HEK293 (cell line): ENCODE data around the gene LPP.

Experiments
- ZNF548 ChIP-seq: fragments of 450-650 bp; formaldehyde crosslinking; IDR thresholded peaks from 2 replicates; pipeline ENCODE4 v1.5.1; 2016; ENCODE audit warnings: missing biosample characterization, missing genetic modification characterization
- TF ChIP-seq, protein P1 (sequence below): fragments of 450-650 bp; formaldehyde crosslinking; IDR thresholded peaks from 2 replicates; pipeline ENCODE4 v1.5.1; 2016; ENCODE audit warnings: missing biosample characterization, missing genetic modification characterization

- no peak for TF ChIP-seq ZNF548 (tag by site-specific recombination)
- TF ChIP-seq, protein P1, sequence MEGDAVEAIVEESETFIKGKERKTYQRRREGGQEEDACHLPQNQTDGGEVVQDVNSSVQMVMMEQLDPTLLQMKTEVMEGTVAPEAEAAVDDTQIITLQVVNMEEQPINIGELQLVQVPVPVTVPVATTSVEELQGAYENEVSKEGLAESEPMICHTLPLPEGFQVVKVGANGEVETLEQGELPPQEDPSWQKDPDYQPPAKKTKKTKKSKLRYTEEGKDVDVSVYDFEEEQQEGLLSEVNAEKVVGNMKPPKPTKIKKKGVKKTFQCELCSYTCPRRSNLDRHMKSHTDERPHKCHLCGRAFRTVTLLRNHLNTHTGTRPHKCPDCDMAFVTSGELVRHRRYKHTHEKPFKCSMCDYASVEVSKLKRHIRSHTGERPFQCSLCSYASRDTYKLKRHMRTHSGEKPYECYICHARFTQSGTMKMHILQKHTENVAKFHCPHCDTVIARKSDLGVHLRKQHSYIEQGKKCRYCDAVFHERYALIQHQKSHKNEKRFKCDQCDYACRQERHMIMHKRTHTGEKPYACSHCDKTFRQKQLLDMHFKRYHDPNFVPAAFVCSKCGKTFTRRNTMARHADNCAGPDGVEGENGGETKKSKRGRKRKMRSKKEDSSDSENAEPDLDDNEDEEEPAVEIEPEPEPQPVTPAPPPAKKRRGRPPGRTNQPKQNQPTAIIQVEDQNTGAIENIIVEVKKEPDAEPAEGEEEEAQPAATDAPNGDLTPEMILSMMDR (tag by site-specific recombination): no peak
Observed at GRCh38 chr3:188383748-188384147, 229.8 kb downstream of the LPP start.
